CD4-positive, alpha-beta T cell treated with Interleukin-10 for 1 hour (primary cell): Measurements from ENCODE around the gene ROBO1.

ENCODE experiments used
- DNase-seq: peaks from one replicate; pipeline ENCODE4 v3.0.0-alpha.2; 2020

Gene ROBO1

GRCh38 chr3:78562328-78562727 is 1205.5 kb downstream of the ROBO1 start:
- no peak for DNase-seq
